HUES48 (cell line): ENCODE data around the gene MORN2.
"Not testable (repeated sequence)": the region's sequence is repeated elsewhere in the genome, so short reads cannot be mapped to it uniquely, and the experiment has no call there.

ENCODE experiments used
- H3K27ac ChIP-seq: one replicate; pipeline ENCODE4 v1.7.0; 2013; ENCODE audit warnings: low read depth, low read length, inconsistent platforms
- H3K27me3 ChIP-seq: 2 replicates; pipeline ENCODE4 v1.6.1; 2013; ENCODE audit warnings: mild to moderate bottlenecking, low read length; ENCODE audit not compliant: control insufficient read depth, insufficient read depth
- H3K36me3 ChIP-seq: 2 replicates; pipeline ENCODE4 v1.6.1; 2013; ENCODE audit warnings: low read length; ENCODE audit not compliant: control insufficient read depth, insufficient read depth
- H3K4me1 ChIP-seq: 2 replicates; pipeline ENCODE4 v1.6.1; 2013; ENCODE audit warnings: mild to moderate bottlenecking, low read length; ENCODE audit not compliant: control insufficient read depth, insufficient read depth
- H3K4me3 ChIP-seq: 2 replicates; pipeline ENCODE4 v1.5.1; 2013; ENCODE audit warnings: mild to moderate bottlenecking, low read depth, low read length
- H3K9ac ChIP-seq: 2 replicates; pipeline ENCODE4 v1.6.1; 2013; ENCODE audit warnings: mild to moderate bottlenecking, low read depth, low read length, moderate library complexity
- H3K9me3 ChIP-seq: 2 replicates; pipeline ENCODE4 v1.6.1; 2013; ENCODE audit warnings: low read length; ENCODE audit not compliant: control insufficient read depth, insufficient read depth

Gene MORN2

GRCh38 chr2:38875576-38876367, at the start of gene MORN2, which contains the start of gene DHX57:
Gene MORN2 (plus strand): TSS chr2:38875976.
Gene DHX57 (minus strand): TSS chr2:38875934. CDS start chr2:38868405, 7,529 bp downstream.
- H3K36me3 ChIP-seq, result no peaks in the 10 kb centered on the region
- peak within 1 kb of the TSS; percentile 39 for H3K27ac ChIP-seq
- H3K27me3 ChIP-seq, result no peaks in the 10 kb centered on the region
- 0 out of 2 replicates have a peak, but pooled peaks cover 5% of the 10 kb centered on the region for H3K4me1 ChIP-seq
- H3K9me3 ChIP-seq, result no peaks in the 10 kb centered on the region
- peak within 1 kb of the TSS; percentile 99 for H3K4me3 ChIP-seq
- H3K9ac ChIP-seq, result peak within 1 kb of the TSS; percentile 80

GRCh38 chr2:38827539-38828145, 48.1 kb upstream of the MORN2 start:
- not testable (repeated sequence) for H3K4me1 ChIP-seq, H3K4me3 ChIP-seq, H3K27me3 ChIP-seq, H3K9me3 ChIP-seq, H3K9ac ChIP-seq
- peak overlapping the region; percentile 47 for H3K27ac ChIP-seq
- peaks cover 41% of the 10 kb centered on the region for H3K36me3 ChIP-seq

- Histone ChIP-seq H3K27me3 (no peaks in the 10 kb centered on the region), H3K27ac (no peak overlapping the region), H3K9ac (no peak overlapping the region), H3K36me3 (peaks cover 35% of the 10 kb centered on the region), H3K9me3 (no peaks in the 10 kb centered on the region), H3K4me3 (no peak overlapping the region), H3K4me1 (0 out of 2 replicates have a peak, but pooled peaks cover 3% of the 10 kb centered on the region)
Observed at GRCh38 chr2:38828460-38828859, 47.3 kb upstream of the MORN2 start.

- no peak overlapping the region for H3K27ac ChIP-seq
- H3K9me3 ChIP-seq, result no peaks in the 10 kb centered on the region
- H3K36me3 ChIP-seq, result peaks cover 36% of the 10 kb centered on the region
- H3K4me1 ChIP-seq, result 0 out of 2 replicates have a peak, but pooled peaks cover 3% of the 10 kb centered on the region
- no peaks in the 10 kb centered on the region for H3K27me3 ChIP-seq
- H3K4me3 ChIP-seq, result no peak overlapping the region
- H3K9ac ChIP-seq, result no peak overlapping the region
Observed at GRCh38 chr2:38829971-38830370, 45.8 kb upstream of the MORN2 start.

- peaks cover 38% of the 10 kb centered on the region for H3K36me3 ChIP-seq
- H3K4me1 ChIP-seq, result 0 out of 2 replicates have a peak, but pooled peaks cover 3% of the 10 kb centered on the region
- H3K4me3 ChIP-seq, result no peak overlapping the region
- H3K9me3 ChIP-seq, result no peaks in the 10 kb centered on the region
- no peaks in the 10 kb centered on the region for H3K27me3 ChIP-seq
- H3K27ac ChIP-seq, result no peak overlapping the region
- no peak overlapping the region for H3K9ac ChIP-seq
Observed at GRCh38 chr2:38830526-38831159, 45.1 kb upstream of the MORN2 start.

- Histone ChIP-seq H3K27ac (no peak overlapping the region), H3K9me3 (no peaks in the 10 kb centered on the region), H3K36me3 (peaks cover 40% of the 10 kb centered on the region), H3K4me1 (no peaks in the 10 kb centered on the region), H3K9ac (no peak overlapping the region), H3K27me3 (no peaks in the 10 kb centered on the region), H3K4me3 (no peak overlapping the region)
Observed at GRCh38 chr2:38835015-38835601, 40.7 kb upstream of the MORN2 start.

GRCh38 chr2:38835990-38836389, 39.8 kb upstream of the MORN2 start:
- Histone ChIP-seq H3K4me3 (no peak overlapping the region), H3K9ac (no peak overlapping the region), H3K27ac (no peak overlapping the region), H3K36me3 (peaks cover 44% of the 10 kb centered on the region), H3K27me3 (no peaks in the 10 kb centered on the region), H3K9me3 (no peaks in the 10 kb centered on the region), H3K4me1 (no peaks in the 10 kb centered on the region)

- Histone ChIP-seq H3K27me3 (no peaks in the 10 kb centered on the region), H3K4me1 (no peaks in the 10 kb centered on the region), H3K4me3 (no peak overlapping the region), H3K27ac (no peak overlapping the region), H3K9me3 (no peaks in the 10 kb centered on the region), H3K9ac (no peak overlapping the region), H3K36me3 (peaks cover 51% of the 10 kb centered on the region)
Observed at GRCh38 chr2:38836791-38837190, 39.0 kb upstream of the MORN2 start.

GRCh38 chr2:38850045-38850444, 25.7 kb upstream of the MORN2 start:
- Histone ChIP-seq H3K27ac (no peak overlapping the region), H3K9me3 (no peaks in the 10 kb centered on the region), H3K36me3 (peaks cover 66% of the 10 kb centered on the region), H3K27me3 (no peaks in the 10 kb centered on the region), H3K4me1 (no peaks in the 10 kb centered on the region), H3K4me3 (no peak overlapping the region), H3K9ac (no peak overlapping the region)

- peaks cover 84% of the 10 kb centered on the region for H3K36me3 ChIP-seq
- H3K9ac ChIP-seq, result no peak overlapping the region
- H3K27ac ChIP-seq, result no peak overlapping the region
- no peaks in the 10 kb centered on the region for H3K9me3 ChIP-seq
- H3K27me3 ChIP-seq, result no peaks in the 10 kb centered on the region
- H3K4me1 ChIP-seq, result no peaks in the 10 kb centered on the region
- H3K4me3 ChIP-seq, result no peak overlapping the region
Observed at GRCh38 chr2:38856165-38856564, 19.6 kb upstream of the MORN2 start.
